ENCODE results near the gene MED17.

DNA sequence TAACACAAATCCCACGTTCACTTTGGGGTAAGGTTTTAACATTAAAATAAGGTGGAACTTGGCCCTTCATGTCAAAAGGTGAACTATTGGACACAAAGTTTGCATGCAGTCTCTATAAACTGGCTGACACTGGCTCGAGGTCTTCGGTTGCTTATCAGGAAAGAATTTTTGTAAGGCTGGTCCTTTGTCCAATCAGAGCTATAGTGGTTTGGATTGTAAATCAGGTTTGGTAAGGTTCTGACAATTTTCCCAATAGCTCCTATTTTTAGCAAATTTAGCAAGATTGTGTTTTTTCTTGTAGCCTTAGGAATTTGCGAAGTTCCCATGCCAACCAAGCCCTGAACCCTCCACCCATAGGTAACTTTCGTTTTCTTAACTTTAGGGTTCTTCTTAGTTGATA lies 17.6 kb upstream of the MED17 start:
- TF ChIP-seq, protein P1, sequence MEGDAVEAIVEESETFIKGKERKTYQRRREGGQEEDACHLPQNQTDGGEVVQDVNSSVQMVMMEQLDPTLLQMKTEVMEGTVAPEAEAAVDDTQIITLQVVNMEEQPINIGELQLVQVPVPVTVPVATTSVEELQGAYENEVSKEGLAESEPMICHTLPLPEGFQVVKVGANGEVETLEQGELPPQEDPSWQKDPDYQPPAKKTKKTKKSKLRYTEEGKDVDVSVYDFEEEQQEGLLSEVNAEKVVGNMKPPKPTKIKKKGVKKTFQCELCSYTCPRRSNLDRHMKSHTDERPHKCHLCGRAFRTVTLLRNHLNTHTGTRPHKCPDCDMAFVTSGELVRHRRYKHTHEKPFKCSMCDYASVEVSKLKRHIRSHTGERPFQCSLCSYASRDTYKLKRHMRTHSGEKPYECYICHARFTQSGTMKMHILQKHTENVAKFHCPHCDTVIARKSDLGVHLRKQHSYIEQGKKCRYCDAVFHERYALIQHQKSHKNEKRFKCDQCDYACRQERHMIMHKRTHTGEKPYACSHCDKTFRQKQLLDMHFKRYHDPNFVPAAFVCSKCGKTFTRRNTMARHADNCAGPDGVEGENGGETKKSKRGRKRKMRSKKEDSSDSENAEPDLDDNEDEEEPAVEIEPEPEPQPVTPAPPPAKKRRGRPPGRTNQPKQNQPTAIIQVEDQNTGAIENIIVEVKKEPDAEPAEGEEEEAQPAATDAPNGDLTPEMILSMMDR (IDR thresholded peaks at IDR 0.05): no peak
- no peak for TF ChIP-seq POLR2A (IDR thresholded peaks at IDR 0.05)

Data from upper lobe of left lung (tissue), 4 donors.